GM18870 (cell line): Measurements from ENCODE around the gene CFAP100.

Source experiments
- ATAC-seq: cut with Tn5 transposase; IDR thresholded peaks from one replicate; pipeline ENCODE4 v1.9.1; 2021; ENCODE audit warnings: moderate library complexity; ENCODE audit not compliant: unreplicated experiment

The CFAP100 gene

DNA sequence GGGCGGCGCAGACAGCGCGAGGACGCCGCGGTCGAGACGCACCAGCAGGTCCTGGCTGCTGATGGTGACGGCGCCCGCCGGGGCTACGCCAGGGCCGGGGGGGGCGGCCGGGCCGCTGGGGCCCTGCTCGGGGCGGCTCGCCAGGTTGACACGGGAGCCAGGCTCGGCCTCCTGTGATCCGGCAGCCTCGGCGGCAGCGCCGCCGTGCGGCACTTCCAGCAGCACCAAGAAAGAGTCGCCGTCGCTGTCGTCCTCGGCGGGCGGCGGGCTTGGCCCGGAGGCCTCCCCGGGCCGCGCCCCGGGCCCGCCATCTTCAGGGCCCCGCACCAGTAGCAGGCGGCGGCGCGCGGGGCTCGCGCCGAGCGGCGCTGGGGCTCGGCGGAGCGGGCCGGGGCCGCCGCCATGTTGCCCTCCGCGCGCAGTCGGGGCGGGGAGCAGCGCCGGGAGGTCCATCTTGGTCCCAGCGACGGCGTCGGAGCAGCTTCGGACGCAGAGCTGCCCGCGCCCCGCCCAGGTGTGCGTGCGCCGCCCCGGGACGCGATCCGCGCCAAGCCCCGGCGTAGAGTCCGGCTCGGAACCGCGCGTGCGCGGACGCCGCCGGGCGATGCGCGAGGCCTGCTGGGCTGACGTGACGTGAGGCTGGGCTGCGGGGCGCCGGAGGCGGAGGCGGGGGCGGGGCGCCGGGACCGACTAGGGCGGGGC lies 80.9 kb downstream of the CFAP100 start, which contains the start of gene ZXDC:
Gene ZXDC, minus strand, starts transcription at position 479 of the 702 bp plus-strand sequence. Its CDS starts 26 bp downstream, at position 453.
- ATAC-seq: peak; percentile 46

DNA sequence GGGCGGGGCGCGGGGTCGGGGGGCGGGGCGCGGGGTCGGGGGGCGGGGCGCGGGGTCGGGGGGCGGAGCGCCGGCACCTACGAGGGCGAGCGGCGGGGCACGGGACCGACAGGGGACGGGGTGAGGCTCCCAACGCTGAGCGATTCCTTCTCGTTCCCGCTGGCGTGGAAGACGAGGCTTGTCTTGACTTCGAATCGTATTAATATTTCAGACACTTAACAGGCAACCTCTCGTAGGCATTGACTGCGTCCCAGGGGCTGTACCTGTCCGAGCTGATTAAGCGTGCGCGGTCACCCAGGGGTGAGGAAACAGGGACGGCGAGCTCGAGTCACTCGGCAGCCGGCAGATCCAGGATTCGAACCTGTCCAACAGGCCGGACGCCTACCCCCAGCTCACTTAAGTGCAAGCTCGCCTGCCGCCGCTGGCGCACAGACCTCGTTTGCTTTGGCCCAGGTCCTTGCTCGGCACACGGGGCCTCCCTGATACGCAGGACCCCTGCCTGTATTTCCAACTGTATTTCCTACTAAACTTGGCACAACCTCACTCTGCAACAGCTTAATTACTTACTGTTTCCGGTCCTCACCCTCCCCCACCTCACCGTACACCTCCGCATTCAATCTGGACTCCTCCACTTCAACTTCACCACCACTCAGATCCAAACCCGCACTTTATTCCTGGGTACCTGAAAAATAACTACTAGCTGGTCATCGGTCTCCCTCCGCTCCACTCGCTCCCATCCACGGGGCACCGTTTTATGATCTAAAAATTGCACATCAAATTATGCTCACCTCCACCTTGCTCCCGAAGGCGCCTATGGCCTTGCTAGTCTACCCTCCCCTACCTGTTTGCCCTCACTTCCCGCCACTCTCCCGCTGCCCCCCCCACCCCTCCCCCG lies 81.7 kb downstream of the CFAP100 start:
- ATAC-seq: no peak

GRCh38 chr3:126477061-126477380 lies 82.3 kb downstream of the CFAP100 start:
- ATAC-seq: no peak

- ATAC-seq: no peak
These were observed 84.0 kb downstream of the CFAP100 start for GRCh38 chr3:126478581-126479310.

DNA sequence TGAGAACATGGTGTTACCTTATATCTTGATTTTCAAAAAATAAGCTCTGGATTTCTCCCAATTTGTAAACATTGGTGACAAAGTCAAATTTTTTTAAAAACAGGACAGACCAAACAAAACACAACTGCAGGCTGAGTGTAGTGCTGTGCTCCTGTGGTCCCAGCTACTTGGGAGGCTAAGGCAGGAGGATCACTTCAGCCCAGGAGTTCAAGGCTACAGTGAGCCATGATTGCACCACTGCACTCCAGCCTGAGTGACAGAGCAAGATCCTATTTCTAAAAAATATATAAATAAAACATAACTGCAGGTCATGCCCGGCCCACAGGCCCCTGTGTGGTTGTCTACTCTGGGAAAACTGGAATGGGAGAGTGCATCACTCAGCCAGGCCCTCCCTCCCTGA lies 84.9 kb downstream of the CFAP100 start:
- no peak for ATAC-seq

- ATAC-seq: no peak
These were observed 85.5 kb downstream of the CFAP100 start for GRCh38 chr3:126480206-126480605.

GRCh38 chr3:126480861-126481260 lies 86.2 kb downstream of the CFAP100 start:
- no peak for ATAC-seq

GRCh38 chr3:126481808-126482502 lies 87.2 kb downstream of the CFAP100 start:
- no peak for ATAC-seq

DNA sequence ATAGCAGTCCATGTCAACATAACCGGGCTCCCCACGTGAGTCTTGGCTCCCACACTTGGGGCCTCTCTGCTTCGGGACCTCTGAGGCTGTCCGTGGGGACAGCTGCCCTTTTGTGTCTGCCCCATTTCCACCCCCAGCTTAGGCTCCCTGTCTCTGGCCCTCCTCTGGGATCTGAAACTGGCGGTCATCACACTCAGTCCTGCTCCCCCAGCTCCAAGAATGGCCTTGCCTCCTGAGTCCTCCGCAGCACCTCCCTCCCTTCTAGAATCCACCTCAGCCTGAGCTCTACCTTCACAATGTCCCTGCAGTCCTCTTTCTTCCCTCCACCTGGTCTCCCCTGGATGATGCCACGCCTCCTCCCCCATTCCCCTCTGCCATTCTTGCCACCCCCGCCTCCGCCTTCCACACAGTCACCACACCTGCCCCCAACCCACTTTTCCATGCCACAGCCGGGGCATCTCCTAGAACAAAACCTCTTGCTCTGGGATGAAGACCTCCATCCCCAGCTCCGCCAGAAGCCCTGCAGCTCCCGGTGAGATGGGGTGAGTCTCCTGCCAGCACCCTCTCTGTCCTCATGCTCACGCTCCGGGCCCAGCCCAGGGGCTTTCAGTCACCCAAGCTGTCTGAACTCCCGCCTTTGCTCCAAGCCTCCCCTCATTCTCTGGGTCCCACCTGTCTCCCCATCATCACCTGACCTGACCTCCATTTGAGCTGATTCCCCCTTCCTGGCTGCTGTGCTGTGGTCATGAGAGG lies 88.0 kb downstream of the CFAP100 start:
- ATAC-seq: no peak

DNA sequence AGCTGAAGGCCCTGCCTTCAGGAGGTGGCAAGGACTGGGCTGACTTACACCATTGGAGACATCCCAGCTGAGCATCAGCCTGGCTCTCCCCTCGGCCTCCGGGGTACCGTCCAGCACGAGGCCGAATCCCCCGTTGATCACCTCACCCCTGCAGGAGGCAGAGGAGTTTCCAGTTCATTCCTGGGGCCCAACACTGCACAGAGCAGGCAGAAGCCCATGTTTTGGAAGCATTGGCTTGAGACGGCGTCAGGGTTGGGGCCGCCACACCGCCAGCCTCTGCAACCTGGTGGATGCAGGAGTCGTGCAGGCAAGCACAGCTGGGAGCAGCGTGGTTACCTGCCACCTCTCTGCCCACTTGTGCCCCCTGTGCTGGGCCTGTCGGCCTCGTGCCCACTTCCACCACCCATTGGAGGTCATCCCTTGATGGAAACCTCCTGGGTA lies 88.6 kb downstream of the CFAP100 start:
- no peak for ATAC-seq

GRCh38 chr3:126484148-126484547 lies 89.4 kb downstream of the CFAP100 start:
- no peak for ATAC-seq

DNA sequence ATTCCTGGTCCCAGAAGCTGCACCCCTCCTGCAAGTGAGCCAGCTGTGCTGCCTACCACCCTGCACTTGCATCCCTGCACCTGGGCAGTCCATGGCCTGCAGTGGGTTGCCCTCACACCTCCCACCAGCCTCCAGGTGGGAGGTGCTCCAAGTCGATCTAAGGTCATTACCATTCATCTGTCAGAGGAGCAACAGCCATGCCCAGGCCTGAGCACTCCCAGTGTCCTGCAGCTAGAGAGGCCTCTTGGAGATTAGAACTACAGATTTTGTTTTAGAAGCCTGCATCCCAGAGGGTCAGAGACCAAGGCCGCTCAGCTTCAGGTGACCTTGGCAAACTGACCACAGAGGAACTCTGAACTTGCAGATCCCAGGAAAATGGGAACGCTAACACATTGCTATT lies 90.0 kb downstream of the CFAP100 start:
- no peak for ATAC-seq

GRCh38 chr3:126485176-126485897 lies 90.6 kb downstream of the CFAP100 start:
- no peak for ATAC-seq

DNA sequence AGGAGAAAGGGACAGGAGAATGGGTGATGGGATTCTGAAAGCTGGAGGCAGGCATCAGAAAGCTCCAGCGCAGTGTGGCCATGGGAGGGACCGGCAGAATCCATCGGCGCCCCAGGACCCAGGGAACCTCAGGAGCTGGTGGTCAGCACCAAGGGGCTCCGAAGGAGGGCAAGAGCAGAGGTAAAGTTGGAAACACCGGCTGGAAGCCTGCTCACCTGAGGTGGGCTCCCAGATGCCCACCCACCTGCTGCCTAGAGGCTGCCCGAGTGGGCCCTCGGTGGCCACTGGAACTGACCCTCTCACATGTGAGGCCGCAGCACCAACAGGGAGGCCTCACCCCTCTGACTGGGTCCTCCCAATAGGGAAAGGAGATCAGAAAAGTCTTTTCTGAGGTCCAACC lies 91.2 kb downstream of the CFAP100 start:
- ATAC-seq: no peak
